PC-9 (cell line): ENCODE measurements around the gene C2CD4B. TPM values are rescaled to one million over a fixed set of nuclear protein-coding genes. Genes with fewer than 3 reads are reported as not detected.

Experiments used
- BruUV-seq: library from RNA; stranded (reverse); fragments of 400-500 nt; replicated peaks from 2 replicates; lab custom pipeline; 2021; lab: Mats Ljungman, UMichigan
- CTCF ChIA-PET: fragments of 300-600 bp; sonication (Branson Sonifier 250); formaldehyde crosslinking; loops from one replicate; lab custom pipeline; 2022; ENCODE audit warnings: antibody characterized with exemption; lab: Charles Lee
- POLR2A ChIA-PET: fragments of 300-600 bp; sonication (Branson Sonifier 250); formaldehyde crosslinking; loops from one replicate; lab custom pipeline; 2022; ENCODE audit warnings: antibody characterized with exemption; ENCODE audit not compliant: unreplicated experiment; lab: Charles Lee
- DNase-seq, 2 experiments: peaks; one replicate each; pipeline versions ENCODE4 v3.0.0 to v3.0.0-alpha.2; 2015 to 2022; ENCODE audit warnings: mixed read lengths in 1 of 2
- H2AFZ ChIP-seq: fragments of 200-600 bp; sonication (generic); 2 replicates; pipeline ENCODE4 v1.8.1; 2017; ENCODE audit warnings: antibody characterized with exemption
- H3F3A ChIP-seq: fragments of 200-600 bp; sonication (generic); 2 replicates; pipeline ENCODE4 v1.8.1; 2017; ENCODE audit warnings: antibody characterized with exemption, mild to moderate bottlenecking, low read depth; ENCODE audit not compliant: insufficient read depth
- H3K27ac ChIP-seq: fragments of 200-600 bp; sonication (generic); 2 replicates; pipeline ENCODE4 v1.6.1; 2016; ENCODE audit warnings: mixed run types
- H3K27me3 ChIP-seq: fragments of 200-600 bp; sonication (generic); 2 replicates; pipeline ENCODE4 v1.6.1; 2016; ENCODE audit warnings: low read depth, mixed run types; ENCODE audit not compliant: insufficient read depth
- H3K36me3 ChIP-seq: fragments of 200-600 bp; sonication (generic); 2 replicates; pipeline ENCODE4 v1.6.1; 2016; ENCODE audit warnings: low read depth, mixed run types
- H3K4me1 ChIP-seq: fragments of 200-600 bp; sonication (generic); replicated peaks from 2 replicates; pipeline ENCODE4 v1.6.1; 2016; ENCODE audit warnings: mixed run types; ENCODE audit not compliant: insufficient read depth
- H3K4me2 ChIP-seq: fragments of 200-600 bp; sonication (generic); 2 replicates; pipeline ENCODE4 v1.6.1; 2017; ENCODE audit warnings: mixed run types
- H3K4me3 ChIP-seq: fragments of 200-600 bp; sonication (generic); 2 replicates; pipeline ENCODE4 v1.6.1; 2016; ENCODE audit warnings: mixed run types
- H3K79me2 ChIP-seq: fragments of 200-600 bp; sonication (generic); 2 replicates; pipeline ENCODE4 v1.6.1; 2017; ENCODE audit warnings: low read depth, mixed run types
- H3K9me2 ChIP-seq: fragments of 200-600 bp; sonication (generic); 2 replicates; pipeline ENCODE4 v1.8.1; 2017; ENCODE audit warnings: mild to moderate bottlenecking; ENCODE audit not compliant: insufficient read depth
- H3K9me3 ChIP-seq: fragments of 200-600 bp; sonication (generic); 2 replicates; pipeline ENCODE4 v1.8.1; 2016; ENCODE audit warnings: low read depth; ENCODE audit not compliant: insufficient read depth
- H4K20me1 ChIP-seq: fragments of 200-600 bp; sonication (generic); 2 replicates; pipeline ENCODE4 v1.8.1; 2017; ENCODE audit not compliant: insufficient read depth
- EZH2 ChIP-seq: fragments of 200-600 bp; sonication (generic); IDR thresholded peaks from 2 replicates; pipeline ENCODE4 v1.8.0; 2017; ENCODE audit warnings: antibody characterized with exemption, low read depth
- intact Hi-C: fragments of 100-400 bp; cut with micrococcal nuclease; formaldehyde crosslinking; loops from one replicate; pipeline ENCODE4 v1.10.0; 2022; ENCODE audit not compliant: unreplicated experiment
- total RNA-seq: library from RNA; stranded (reverse); gene quantifications from 2 replicates; pipeline ENCODE4 v1.2.3, GENCODE V29; 2021
- TF ChIP-seq, protein P1 (sequence below): fragments of 200-600 bp; sonication (generic); conservative IDR thresholded peaks from 2 replicates; pipeline ENCODE4 v1.6.1; 2017; ENCODE audit warnings: mixed run types, antibody characterized with exemption, mild to moderate bottlenecking, moderate library complexity

Gene C2CD4B
- total RNA-seq, 1 experiment from 2014 or later: not detected

- Histone ChIP-seq H3K4me3 (no peak overlapping the region), H3F3A (peaks cover 7% of the 10 kb centered on the region), H3K27ac (no peak overlapping the region), H3K27me3 (no peaks in the 10 kb centered on the region), H3K4me2 (no peak overlapping the region), H3K79me2 (no peaks in the 10 kb centered on the region), H3K9me2 (no peaks in the 10 kb centered on the region), H3K4me1 (peaks cover 6% of the 10 kb centered on the region; the same call in 1 of the 2 replicates), H3K9me3 (no peaks in the 10 kb centered on the region), H3K36me3 (no peaks in the 10 kb centered on the region), H2AFZ (no peak overlapping the region), H4K20me1 (no peaks in the 10 kb centered on the region)
- intact Hi-C loops: no loop called here
- no peak for TF ChIP-seq EZH2
- TF ChIP-seq, protein P1, sequence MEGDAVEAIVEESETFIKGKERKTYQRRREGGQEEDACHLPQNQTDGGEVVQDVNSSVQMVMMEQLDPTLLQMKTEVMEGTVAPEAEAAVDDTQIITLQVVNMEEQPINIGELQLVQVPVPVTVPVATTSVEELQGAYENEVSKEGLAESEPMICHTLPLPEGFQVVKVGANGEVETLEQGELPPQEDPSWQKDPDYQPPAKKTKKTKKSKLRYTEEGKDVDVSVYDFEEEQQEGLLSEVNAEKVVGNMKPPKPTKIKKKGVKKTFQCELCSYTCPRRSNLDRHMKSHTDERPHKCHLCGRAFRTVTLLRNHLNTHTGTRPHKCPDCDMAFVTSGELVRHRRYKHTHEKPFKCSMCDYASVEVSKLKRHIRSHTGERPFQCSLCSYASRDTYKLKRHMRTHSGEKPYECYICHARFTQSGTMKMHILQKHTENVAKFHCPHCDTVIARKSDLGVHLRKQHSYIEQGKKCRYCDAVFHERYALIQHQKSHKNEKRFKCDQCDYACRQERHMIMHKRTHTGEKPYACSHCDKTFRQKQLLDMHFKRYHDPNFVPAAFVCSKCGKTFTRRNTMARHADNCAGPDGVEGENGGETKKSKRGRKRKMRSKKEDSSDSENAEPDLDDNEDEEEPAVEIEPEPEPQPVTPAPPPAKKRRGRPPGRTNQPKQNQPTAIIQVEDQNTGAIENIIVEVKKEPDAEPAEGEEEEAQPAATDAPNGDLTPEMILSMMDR: no peak
- ChIA-PET CTCF (no interaction called here), POLR2A (no interaction called here)
- no peak for DNase-seq
- no TSS peak for BruUV-seq
Measured at GRCh38 chr15:62124176-62124972, 40.7 kb downstream of the C2CD4B start.

- Histone ChIP-seq H3K36me3 (no peaks in the 10 kb centered on the region), H3K4me3 (no peak overlapping the region), H3K4me1 (peaks cover 15% of the 10 kb centered on the region), H3K9me3 (no peaks in the 10 kb centered on the region), H3K9me2 (no peaks in the 10 kb centered on the region), H3F3A (peaks cover 14% of the 10 kb centered on the region), H3K79me2 (no peaks in the 10 kb centered on the region), H3K27ac (no peak overlapping the region), H2AFZ (no peak overlapping the region), H3K4me2 (no peak overlapping the region), H4K20me1 (no peaks in the 10 kb centered on the region), H3K27me3 (no peaks in the 10 kb centered on the region)
- intact Hi-C loops: no loop called here
- ChIA-PET CTCF (no interaction called here), POLR2A (no interaction called here)
- DNase-seq: no peak
- no TSS peak for BruUV-seq
- TF ChIP-seq EZH2: no peak
- TF ChIP-seq, protein P1: no peak
Measured at GRCh38 chr15:62122249-62122648, 42.8 kb downstream of the C2CD4B start.

GRCh38 chr15:62121273-62122015 is 43.6 kb downstream of the C2CD4B start:
- Histone ChIP-seq H3K36me3 (no peaks in the 10 kb centered on the region), H3K27ac (no peak overlapping the region), H3K4me3 (no peak overlapping the region), H4K20me1 (no peaks in the 10 kb centered on the region), H3F3A (peaks cover 14% of the 10 kb centered on the region), H3K79me2 (no peaks in the 10 kb centered on the region), H2AFZ (no peak overlapping the region), H3K9me2 (no peaks in the 10 kb centered on the region), H3K4me1 (peaks cover 15% of the 10 kb centered on the region), H3K9me3 (no peaks in the 10 kb centered on the region), H3K27me3 (no peaks in the 10 kb centered on the region), H3K4me2 (no peak overlapping the region)
- ChIA-PET POLR2A (no interaction called here), CTCF (interaction anchor here (0.7 kb wide), 1 partner anchor 31 kb away, joined by 6 read pairs; no protein-coding TSS in a partner anchor)
- BruUV-seq: no TSS peak
- intact Hi-C loops: no loop called here
- DNase-seq: no peak
- TF ChIP-seq, protein P1: no peak
- no peak for TF ChIP-seq EZH2
